IMR-90 (cell line): ENCODE measurements around the gene CDKAL1. TPM values are rescaled to one million over a fixed set of nuclear protein-coding genes. Genes with fewer than 3 reads are reported as not detected.

Experiments
- ATAC-seq: fragments of 200-7000 bp; cut with Tn5 transposase; 2 replicates; pipeline ENCODE4 v1.9.1; 2020; ENCODE audit warnings: low read depth, mild to moderate bottlenecking, moderate library complexity
- BruUV-seq: library from RNA; stranded (reverse); fragments of 400-500 nt; replicated peaks from 2 replicates; lab custom pipeline; 2021; lab: Mats Ljungman, UMichigan
- CTCF ChIA-PET: fragments of 300-600 bp; formaldehyde crosslinking; extraction: SDS; loops from one replicate; lab custom pipeline; 2021; ENCODE audit warnings: antibody characterized with exemption; lab: Yijun Ruan, JAX
- POLR2A ChIA-PET: fragments of 300-600 bp; sonication (Branson Sonifier 250); formaldehyde crosslinking; loops from one replicate; lab custom pipeline; 2022; ENCODE audit warnings: antibody characterized with exemption; ENCODE audit not compliant: unreplicated experiment; lab: Charles Lee
- DNase-seq: peaks from one replicate; pipeline ENCODE4 v3.0.0; 2013
- H2AFZ ChIP-seq: replicated peaks from 2 replicates; pipeline ENCODE3; 2013; ENCODE audit warnings: low read length, mild to moderate bottlenecking; ENCODE audit not compliant: poor library complexity
- H2AK5ac ChIP-seq: 2 replicates; pipeline ENCODE4 v1.6.1; 2013; ENCODE audit warnings: low read depth, low read length, inconsistent platforms
- H2AK9ac ChIP-seq: replicated peaks from 2 replicates; pipeline ENCODE3; 2013; ENCODE audit warnings: mild to moderate bottlenecking, low read depth, low read length, moderate library complexity; ENCODE audit not compliant: poor library complexity
- H2BK120ac ChIP-seq: 2 replicates; pipeline ENCODE4 v1.6.1; 2013; ENCODE audit warnings: low read depth, low read length, inconsistent platforms
- H2BK15ac ChIP-seq: 3 replicates; pipeline ENCODE4 v1.6.1; 2013; ENCODE audit warnings: low read depth, low read length, inconsistent platforms
- H2BK20ac ChIP-seq: 2 replicates; pipeline ENCODE4 v1.6.1; 2013; ENCODE audit warnings: low read depth, mild to moderate bottlenecking, inconsistent platforms, low read length, moderate library complexity
- H2BK5ac ChIP-seq: 2 replicates; pipeline ENCODE4 v1.6.1; 2013; ENCODE audit warnings: mild to moderate bottlenecking, low read depth, low read length, inconsistent platforms; ENCODE audit not compliant: poor library complexity, severe bottlenecking
- H3K14ac ChIP-seq: replicated peaks from 2 replicates; pipeline ENCODE4 v1.6.1; 2013; ENCODE audit warnings: low read depth, low read length, inconsistent platforms
- H3K18ac ChIP-seq: 2 replicates; pipeline ENCODE4 v1.6.1; 2013; ENCODE audit warnings: low read depth, low read length, control low read depth
- H3K23ac ChIP-seq: 2 replicates; pipeline ENCODE4 v1.6.1; 2013; ENCODE audit warnings: low read depth, low read length, inconsistent platforms
- H3K27ac ChIP-seq: 2 replicates; pipeline ENCODE4 v1.5.1; 2013; ENCODE audit warnings: mild to moderate bottlenecking, control low read depth, low read length; ENCODE audit not compliant: insufficient read depth
- H3K27me3 ChIP-seq: 2 replicates; pipeline ENCODE4 v1.6.1; 2013; ENCODE audit warnings: low read length; ENCODE audit not compliant: control insufficient read depth, insufficient read depth
- H3K36me3 ChIP-seq: 2 replicates; pipeline ENCODE4 v1.6.1; 2013; ENCODE audit warnings: low read length, mixed read lengths; ENCODE audit not compliant: control insufficient read depth, insufficient read depth
- H3K4ac ChIP-seq: 2 replicates; pipeline ENCODE4 v1.6.1; 2013; ENCODE audit warnings: low read depth, low read length, inconsistent platforms
- H3K4me1 ChIP-seq: 2 replicates; pipeline ENCODE4 v1.6.1; 2013; ENCODE audit warnings: low read length, mixed read lengths; ENCODE audit not compliant: control insufficient read depth, insufficient read depth
- H3K4me2 ChIP-seq: 2 replicates; pipeline ENCODE4 v1.6.1; 2013; ENCODE audit warnings: low read depth, mild to moderate bottlenecking, control low read depth, low read length, moderate library complexity
- H3K4me3 ChIP-seq: 2 replicates; pipeline ENCODE4 v1.5.1; 2013; ENCODE audit warnings: low read depth, mild to moderate bottlenecking, control low read depth, low read length, moderate library complexity; ENCODE audit not compliant: insufficient read depth
- H3K56ac ChIP-seq: 2 replicates; pipeline ENCODE4 v1.6.1; 2013; ENCODE audit warnings: low read length, inconsistent platforms; ENCODE audit not compliant: insufficient read depth; ENCODE audit errors: extremely low read depth
- H3K79me1 ChIP-seq, 2 experiments: 2 replicates each; pipeline ENCODE4 v1.6.1; 2013; ENCODE audit warnings: low read length in 2 of 2, inconsistent platforms in 1 of 2, low read depth in 1 of 2
- H3K9ac ChIP-seq: 2 replicates; pipeline ENCODE4 v1.6.1; 2013; ENCODE audit warnings: low read depth, low read length, control low read depth
- H3K9me1 ChIP-seq: 2 replicates; pipeline ENCODE4 v1.6.1; 2013; ENCODE audit warnings: low read length, inconsistent platforms; ENCODE audit not compliant: insufficient read depth
- H3K9me3 ChIP-seq: 2 replicates; pipeline ENCODE4 v1.6.1; 2013; ENCODE audit warnings: low read length; ENCODE audit not compliant: control insufficient read depth, insufficient read depth
- H4K20me1 ChIP-seq: 2 replicates; pipeline ENCODE4 v1.6.1; 2013; ENCODE audit warnings: low read length, inconsistent platforms; ENCODE audit not compliant: insufficient read depth
- H4K5ac ChIP-seq: 2 replicates; pipeline ENCODE4 v1.6.1; 2013; ENCODE audit warnings: mild to moderate bottlenecking, low read depth, low read length, control low read depth
- H4K8ac ChIP-seq, 2 experiments: 2 replicates each; pipeline ENCODE4 v1.6.1; 2013; ENCODE audit warnings: low read depth in 2 of 2, low read length in 2 of 2, control low read depth in 1 of 2, inconsistent platforms in 1 of 2
- H4K91ac ChIP-seq: 2 replicates; pipeline ENCODE4 v1.6.1; 2013; ENCODE audit warnings: low read depth, low read length, inconsistent platforms; ENCODE audit not compliant: insufficient read depth
- POLR2A ChIP-seq: IDR thresholded peaks from 2 replicates; pipeline ENCODE4 v1.6.1; 2012; ENCODE audit warnings: mild to moderate bottlenecking, low read depth, low read length
- WGBS, 2 experiments: methylation state at CpG; one replicate each; pipeline versions ENCODE4 v1.1.5 to v1.1.7; 2013; ENCODE audit warnings: missing lambda C conversion rate in 2 of 2; ENCODE audit not compliant: insufficient read length in 1 of 2; ENCODE audit errors: extremely low coverage in 2 of 2; 5-methylcytosine and 5-hydroxymethylcytosine counted together
- dilution Hi-C: fragments of 300-500 bp; cut with HindIII; formaldehyde crosslinking; loops from one replicate; pipeline ENCODE4 v1.14.3; 2018; ENCODE audit warnings: low sequenced_read_pairs; ENCODE audit not compliant: unreplicated experiment
- in situ Hi-C: fragments of 300-500 bp; cut with MboI; formaldehyde crosslinking; loops from 3 replicates; pipeline ENCODE4 v1.14.3; 2019; ENCODE audit warnings: low sequenced_read_pairs, inconsistent platforms, mixed read lengths
- intact Hi-C: fragments of 100-400 bp; cut with micrococcal nuclease; formaldehyde crosslinking; loops from 2 replicates; pipeline ENCODE4 v1.10.0; 2022
- polyA plus RNA-seq, 3 experiments: library from polyadenylated mRNA; depleted of rRNA; stranded (reverse); fragments of >200 nt; gene quantifications; 2 replicates each; pipeline ENCODE4 v1.2.3, GENCODE V29; 2012; ENCODE audit warnings: low replicate concordance in 1 of 3
- total RNA-seq: library from RNA; depleted of rRNA; stranded (reverse); fragments of >200 nt; gene quantifications from 2 replicates; pipeline ENCODE4 v1.2.3, GENCODE V29; 2012

The CDKAL1 gene
- total and polyA plus RNA-seq, 2 of the 4 experiments (the other 2 are of a cell fraction): 3.7 to 13.1 TPM

GRCh38 chr6:21198032-21198640 is 663.9 kb downstream of the CDKAL1 start:
- no peak overlapping the region for H3K9ac ChIP-seq
- H2BK15ac ChIP-seq: no peak overlapping the region
- BruUV-seq: no TSS peak
- DNase-seq (no peak), ATAC-seq (no peak)
- no peak overlapping the region for H3K14ac ChIP-seq
- dilution Hi-C loops (no loop called here), intact Hi-C loops (no loop called here), in situ Hi-C loops (no loop called here)
- no peak overlapping the region for H2AFZ ChIP-seq
- H3K27me3 ChIP-seq: no peaks in the 10 kb centered on the region
- H2AK5ac ChIP-seq: no peak overlapping the region
- TF ChIP-seq POLR2A: no peak
- no peaks in the 10 kb centered on the region for H3K79me1 ChIP-seq
- H3K18ac ChIP-seq: no peak overlapping the region
- no peak overlapping the region for H3K4me3 ChIP-seq
- ChIA-PET POLR2A (no interaction called here), CTCF (no interaction called here)
- H4K5ac ChIP-seq: no peak overlapping the region
- no peak overlapping the region for H3K27ac ChIP-seq
- H2AK9ac ChIP-seq: no peak overlapping the region
- H3K9me1 ChIP-seq: no peaks in the 10 kb centered on the region; the same call in 1 of the 2 replicates
- no peak overlapping the region for H3K23ac ChIP-seq
- WGBS, 2 experiments: no CpG with 5 or more reads among the region's 5 CpGs
- H2BK20ac ChIP-seq: no peak overlapping the region
- H4K91ac ChIP-seq: no peak overlapping the region
- H3K4me2 ChIP-seq: no peak overlapping the region
- no peaks in the 10 kb centered on the region for H3K36me3 ChIP-seq
- H2BK120ac ChIP-seq: no peak overlapping the region
- no peaks in the 10 kb centered on the region for H4K20me1 ChIP-seq
- peaks cover 1% of the 10 kb centered on the region; the same call in 1 of the 2 replicates for H3K4me1 ChIP-seq
- H2BK5ac ChIP-seq: no peak overlapping the region
- H3K56ac ChIP-seq: no peak overlapping the region
- no peak overlapping the region for H4K8ac ChIP-seq
- no peak overlapping the region for H3K4ac ChIP-seq
- peaks cover 2% of the 10 kb centered on the region; the same call in 1 of the 2 replicates for H3K9me3 ChIP-seq
